Neuronal stem cell (in vitro differentiated cells): Measurements from ENCODE around the gene SLC38A8.
A peak's percentile ranks its signal among the peaks of the same experiment; 100 is the strongest.

Experiments used
- DNase-seq: peaks from one replicate; pipeline ENCODE4 v3.0.0-alpha.2; 2013; ENCODE audit warnings: low spot score
- H2AFZ ChIP-seq: one replicate; pipeline ENCODE4 v1.6.1; 2013; ENCODE audit warnings: mild to moderate bottlenecking, low read length, inconsistent platforms
- H2AK5ac ChIP-seq: 2 replicates; pipeline ENCODE4 v1.6.1; 2013; ENCODE audit warnings: low read depth, mild to moderate bottlenecking, inconsistent platforms, low read length, moderate library complexity, mixed read lengths
- H2BK120ac ChIP-seq: 2 replicates; pipeline ENCODE4 v1.6.1; 2013; ENCODE audit warnings: low read depth, mild to moderate bottlenecking, inconsistent platforms, low read length, moderate library complexity, mixed read lengths
- H2BK12ac ChIP-seq: one replicate; pipeline ENCODE4 v1.6.1; 2013; ENCODE audit warnings: low read length, inconsistent platforms
- H2BK15ac ChIP-seq: 2 replicates; pipeline ENCODE4 v1.6.1; 2013; ENCODE audit warnings: mild to moderate bottlenecking, low read length, inconsistent platforms, mixed read lengths
- H2BK5ac ChIP-seq: one replicate; pipeline ENCODE4 v1.6.1; 2013; ENCODE audit warnings: inconsistent platforms, mild to moderate bottlenecking, low read length, moderate library complexity
- H3K14ac ChIP-seq: one replicate; pipeline ENCODE4 v1.6.1; 2013; ENCODE audit warnings: low read length, inconsistent platforms
- H3K18ac ChIP-seq: 2 replicates; pipeline ENCODE4 v1.6.1; 2013; ENCODE audit warnings: low read length, inconsistent platforms
- H3K23ac ChIP-seq: 2 replicates; pipeline ENCODE4 v1.6.1; 2013; ENCODE audit warnings: low read depth, mild to moderate bottlenecking, mixed read lengths, low read length, inconsistent platforms; ENCODE audit not compliant: poor library complexity
- H3K27ac ChIP-seq: replicated peaks from 3 replicates; pipeline ENCODE4 v1.5.1; 2013; ENCODE audit warnings: low read length, inconsistent platforms
- H3K27me3 ChIP-seq, 3 experiments: 2 replicates each; pipeline ENCODE4 v1.6.1; 2013; ENCODE audit warnings: low read length in 3 of 3, mild to moderate bottlenecking in 2 of 3, inconsistent platforms in 1 of 3, low read depth in 1 of 3, mixed read lengths in 1 of 3, moderate library complexity in 1 of 3; ENCODE audit not compliant: control insufficient read depth in 3 of 3, insufficient read depth in 3 of 3
- H3K36me3 ChIP-seq, 2 donors: replicated peaks in 1 of 2; 2 replicates each; pipeline ENCODE4 v1.6.1; 2013; ENCODE audit warnings: low read length in 2 of 2; ENCODE audit not compliant: control insufficient read depth in 2 of 2, insufficient read depth in 2 of 2
- H3K4ac ChIP-seq: 2 replicates; pipeline ENCODE4 v1.6.1; 2013; ENCODE audit warnings: inconsistent platforms, mild to moderate bottlenecking, low read length, moderate library complexity
- H3K4me1 ChIP-seq, 2 donors: 1 replicate in 1 of 2; 2 replicates in 1 of 2; pipeline ENCODE4 v1.6.1; 2013; ENCODE audit warnings: low read length in 2 of 2, low read depth in 1 of 2; ENCODE audit not compliant: control insufficient read depth in 2 of 2, insufficient read depth in 1 of 2
- H3K4me2 ChIP-seq: one replicate; pipeline ENCODE4 v1.6.1; 2013; ENCODE audit warnings: mild to moderate bottlenecking, low read length, inconsistent platforms; ENCODE audit not compliant: insufficient read depth, poor library complexity, severe bottlenecking
- H3K4me3 ChIP-seq, 2 donors: 2 replicates each; pipeline ENCODE4 v1.5.1; 2013; ENCODE audit warnings: low read length in 2 of 2, mild to moderate bottlenecking in 2 of 2, inconsistent platforms in 1 of 2, moderate library complexity in 1 of 2
- H3K79me1 ChIP-seq: one replicate; pipeline ENCODE4 v1.6.1; 2013; ENCODE audit warnings: low read depth, mild to moderate bottlenecking, inconsistent platforms, low read length, moderate library complexity
- H3K9ac ChIP-seq: one replicate; pipeline ENCODE4 v1.6.1; 2013; ENCODE audit warnings: mild to moderate bottlenecking, low read depth, low read length, inconsistent platforms; ENCODE audit not compliant: poor library complexity
- H3K9me3 ChIP-seq, 2 donors: replicated peaks in 1 of 2; 2 replicates each; pipeline versions ENCODE3 to v1.6.1; 2013; ENCODE audit warnings: low read length in 2 of 2, mild to moderate bottlenecking in 2 of 2, inconsistent platforms in 1 of 2, low read depth in 1 of 2, mixed read lengths in 1 of 2, moderate library complexity in 1 of 2; ENCODE audit not compliant: control insufficient read depth in 2 of 2, insufficient read depth in 1 of 2
- H4K8ac ChIP-seq: one replicate; pipeline ENCODE4 v1.6.1; 2013; ENCODE audit warnings: low read depth, mild to moderate bottlenecking, inconsistent platforms, low read length, moderate library complexity
- H4K91ac ChIP-seq: one replicate; pipeline ENCODE4 v1.6.1; 2013; ENCODE audit warnings: low read length, low read depth, mild to moderate bottlenecking, inconsistent platforms; ENCODE audit not compliant: poor library complexity
- WGBS, 2 donors: extraction: QIAGEN DNeasy Blood & Tissue Kit; methylation state at CpG; one replicate each; pipeline ENCODE4 v1.1.7; 2013; ENCODE audit warnings: missing lambda C conversion rate in 2 of 2, mixed read lengths in 1 of 2; ENCODE audit not compliant: insufficient read length in 2 of 2, insufficient replicate concordance in 1 of 2; ENCODE audit errors: extremely low coverage in 2 of 2; 5-methylcytosine and 5-hydroxymethylcytosine counted together

The SLC38A8 gene

DNA sequence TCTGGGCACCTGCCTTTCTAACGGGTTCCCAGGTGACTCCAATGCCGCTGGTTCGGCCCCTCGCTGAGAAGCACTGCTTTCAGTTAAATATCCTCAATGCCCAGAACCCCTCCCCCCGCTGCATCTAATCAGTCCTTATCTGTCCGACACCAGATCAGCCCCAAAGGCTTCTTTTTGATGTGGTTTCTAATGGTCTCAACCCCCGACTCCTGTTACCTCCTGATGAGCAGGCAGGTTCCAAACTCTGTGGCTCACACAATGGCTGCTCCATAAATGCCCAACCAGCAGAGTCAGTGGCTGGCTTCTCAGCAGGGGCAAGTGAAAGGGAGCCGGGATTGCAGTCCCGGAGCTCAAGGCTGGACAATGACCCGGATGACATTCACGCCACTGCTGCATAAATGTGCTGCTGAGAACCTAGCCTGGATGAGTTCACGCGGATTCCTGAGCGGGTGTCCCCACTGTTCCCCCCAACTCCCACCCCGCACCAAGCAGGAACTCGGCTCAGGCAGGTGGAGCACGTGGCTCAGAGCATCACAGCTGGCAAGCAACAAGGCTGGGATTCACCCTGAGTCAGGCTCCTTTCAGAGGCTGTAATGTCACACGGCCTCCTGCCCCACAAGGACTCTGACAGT is 1.0 kb upstream of the SLC38A8 start:
- Histone ChIP-seq H3K4me2 (peak overlapping the region; percentile 3), H2BK12ac (no peak overlapping the region), H2AFZ (peak overlapping the region; percentile 71), H3K27me3 (no peaks in the 10 kb centered on the region), H3K4me3 (peak overlapping the region in 1 of 2 donors; percentile 11), H3K18ac (peak overlapping the region; percentile 63), H2BK5ac (no peak overlapping the region), H3K4me1 (peaks cover 24 to 33% of the 10 kb centered on the region in 2 donors), H4K91ac (no peak overlapping the region), H4K8ac (no peak overlapping the region), H3K14ac (no peak overlapping the region), H3K9ac (no peak overlapping the region), H2AK5ac (no peak overlapping the region), H3K4ac (no peak overlapping the region), H3K23ac (no peak overlapping the region), H3K9me3 (peaks cover 0 to 3% of the 10 kb centered on the region in 2 donors), H2BK15ac (no peak overlapping the region), H2BK120ac (no peak overlapping the region), H3K79me1 (no peaks in the 10 kb centered on the region), H3K27ac (no peak overlapping the region), H3K36me3 (no peaks in the 10 kb centered on the region)
- DNase-seq = no peak
- no CpG with 5 or more reads among the region's 18 CpGs for WGBS, 2 donors

- Histone ChIP-seq H3K27me3 (no peaks in the 10 kb centered on the region), H2AFZ (peak overlapping the region; percentile 71), H2BK15ac (peak overlapping the region; percentile 30), H3K4me2 (no peak overlapping the region), H3K27ac (no peak overlapping the region), H2BK120ac (no peak overlapping the region), H2AK5ac (peak overlapping the region; percentile 51), H3K18ac (peak overlapping the region; percentile 31), H3K79me1 (no peaks in the 10 kb centered on the region), H3K36me3 (no peaks in the 10 kb centered on the region), H3K4me1 (peaks cover 19 to 29% of the 10 kb centered on the region in 2 donors), H3K14ac (no peak overlapping the region), H4K8ac (no peak overlapping the region), H2BK12ac (peak overlapping the region; percentile 43), H4K91ac (no peak overlapping the region), H3K4me3 (no peak overlapping the region), H3K9me3 (peaks cover 0 to 3% of the 10 kb centered on the region in 2 donors), H3K4ac (no peak overlapping the region), H3K23ac (no peak overlapping the region), H3K9ac (no peak overlapping the region), H2BK5ac (peak overlapping the region; percentile 19)
- no CpG with 5 or more reads among the region's 22 CpGs for WGBS, 2 donors
- DNase-seq = no peak
These were observed 387 bp upstream of the SLC38A8 start for GRCh38 chr16:84042879-84043485.

DNA sequence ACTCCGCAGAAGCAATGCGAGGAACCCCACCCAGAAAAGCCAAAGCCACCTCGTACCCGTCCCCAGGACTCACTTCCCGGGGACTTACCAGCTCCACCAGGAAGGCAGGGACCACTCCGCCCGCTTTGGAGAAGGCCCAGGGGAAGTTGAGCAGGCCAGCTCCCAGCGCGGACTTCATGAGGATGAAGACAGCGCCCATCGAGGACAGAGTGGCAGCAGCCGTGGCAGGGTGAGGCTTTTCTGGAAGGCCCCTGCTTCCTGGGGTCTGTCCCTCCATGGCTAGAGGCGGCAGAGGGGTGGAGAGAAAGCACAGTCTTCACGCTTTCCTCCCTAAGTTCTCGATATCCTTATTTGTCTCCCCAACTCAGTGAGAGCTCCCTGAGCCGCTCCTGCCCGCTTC is 714 bp downstream of the SLC38A8 start:
- no peaks in the 10 kb centered on the region for H3K36me3 ChIP-seq
- H2AFZ ChIP-seq = no peak overlapping the region
- peak overlapping the region; percentile 86 for H2BK15ac ChIP-seq
- H3K4me1 ChIP-seq = peaks cover 17 to 29% of the 10 kb centered on the region in 2 donors
- H3K27me3 ChIP-seq = no peaks in the 10 kb centered on the region
- H3K4ac ChIP-seq = no peak overlapping the region
- H2BK120ac ChIP-seq = no peak overlapping the region
- no peak overlapping the region for H2BK12ac ChIP-seq
- peak overlapping the region; percentile 57 for H3K18ac ChIP-seq
- peak overlapping the region; percentile 15 for H2BK5ac ChIP-seq
- DNase-seq = no peak
- no peaks in the 10 kb centered on the region for H3K79me1 ChIP-seq
- H3K4me3 ChIP-seq = no peak overlapping the region
- H3K14ac ChIP-seq = peak overlapping the region; percentile 22
- H3K4me2 ChIP-seq = no peak overlapping the region
- no CpG with 5 or more reads among the region's 17 CpGs for WGBS, 2 donors
- H4K8ac ChIP-seq = no peak overlapping the region
- peak overlapping the region; percentile 3 for H3K23ac ChIP-seq
- H3K9me3 ChIP-seq = peaks cover 2 to 3% of the 10 kb centered on the region in 2 donors
- H3K27ac ChIP-seq = no peak overlapping the region
- peak overlapping the region; percentile 47 for H2AK5ac ChIP-seq
- H4K91ac ChIP-seq = no peak overlapping the region
- no peak overlapping the region for H3K9ac ChIP-seq
